Measurements from ENCODE around the gene SOX6.

Gene SOX6

DNA sequence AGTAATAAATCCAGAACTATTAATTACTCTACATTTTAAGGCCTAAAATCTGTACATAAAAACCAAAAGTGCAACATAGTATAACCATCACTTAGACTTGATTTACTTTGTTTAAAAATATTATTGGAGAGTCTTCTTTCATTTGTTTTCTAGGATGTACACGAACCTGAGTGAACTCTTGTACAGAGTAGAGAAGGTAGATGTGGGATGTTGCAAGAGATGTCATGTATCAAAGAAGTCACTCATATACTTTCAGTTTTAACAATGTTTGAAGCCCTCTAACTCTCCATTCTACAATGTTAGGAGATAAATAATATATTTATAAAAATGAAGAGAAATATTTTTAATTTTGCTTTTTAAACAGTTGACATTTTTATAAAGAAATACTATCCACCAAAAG, 38.6 kb downstream of the SOX6 start:
- no peak for DNase-seq
- no peaks in the 10 kb centered on the region for H3K36me3 Mint-ChIP-seq (ENCODE audit: low read depth)
- H3K27ac Mint-ChIP-seq: no peak overlapping the region
- no peaks in the 10 kb centered on the region for H3K4me1 Mint-ChIP-seq (ENCODE audit: low read depth)
- no peak overlapping the region for H3K4me3 Mint-ChIP-seq
- H3K27me3 Mint-ChIP-seq: no peaks in the 10 kb centered on the region
- no peaks in the 10 kb centered on the region for H3K9me3 Mint-ChIP-seq

DNA sequence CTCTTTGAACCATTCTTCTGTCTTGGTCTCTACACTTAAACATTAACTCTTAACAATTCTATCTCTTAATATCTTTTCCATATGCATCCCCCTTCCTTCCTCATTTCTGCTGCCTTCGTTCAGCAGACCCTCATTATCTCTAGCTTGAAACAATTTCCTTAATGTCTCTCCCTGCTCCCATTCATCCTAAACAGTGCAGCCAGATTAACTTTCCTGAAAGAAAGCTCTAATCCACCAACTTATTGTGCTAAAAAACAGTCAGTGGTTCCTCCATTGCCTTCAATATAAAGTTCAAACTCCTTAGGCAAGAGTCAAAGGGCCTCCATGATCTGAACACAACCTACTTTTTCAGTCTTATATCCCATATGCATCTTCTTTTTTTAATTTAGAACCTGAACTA, 42.5 kb downstream of the SOX6 start:
- no peaks in the 10 kb centered on the region for H3K4me1 Mint-ChIP-seq (ENCODE audit: low read depth)
- H3K4me3 Mint-ChIP-seq: no peak overlapping the region
- H3K9me3 Mint-ChIP-seq: peaks cover 3% of the 10 kb centered on the region
- no peaks in the 10 kb centered on the region for H3K27me3 Mint-ChIP-seq
- no peak overlapping the region for H3K27ac Mint-ChIP-seq
- DNase-seq: no peak
- no peaks in the 10 kb centered on the region for H3K36me3 Mint-ChIP-seq (ENCODE audit: low read depth)

DNA sequence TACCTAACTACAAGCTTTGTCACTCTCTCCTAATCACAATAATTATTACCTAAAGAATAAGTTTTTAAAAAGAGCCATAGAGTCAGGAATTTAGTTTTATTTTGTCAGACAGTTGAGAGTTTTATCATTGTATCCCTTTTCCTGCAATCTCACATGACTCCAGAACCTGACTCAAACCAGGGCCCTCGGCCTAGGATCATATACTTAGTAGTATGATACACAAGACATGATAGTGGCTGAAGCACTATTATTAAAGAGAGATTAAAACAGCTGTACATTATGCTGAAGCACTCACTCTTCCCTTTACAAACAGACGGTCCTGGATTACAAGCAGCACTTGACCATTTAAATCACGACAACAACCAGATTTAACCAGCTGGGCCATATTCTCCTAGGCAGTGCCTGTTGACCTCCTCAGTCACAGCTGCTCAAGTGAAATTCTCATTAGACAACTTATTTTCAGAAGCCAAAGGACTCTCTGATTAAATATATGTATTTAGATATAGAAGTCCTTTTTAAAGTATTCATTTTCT, 44.0 kb downstream of the SOX6 start:
- no peaks in the 10 kb centered on the region for H3K27me3 Mint-ChIP-seq
- peaks cover 3% of the 10 kb centered on the region for H3K9me3 Mint-ChIP-seq
- no peaks in the 10 kb centered on the region for H3K36me3 Mint-ChIP-seq (ENCODE audit: low read depth)
- no peak overlapping the region for H3K27ac Mint-ChIP-seq
- no peak for DNase-seq
- H3K4me3 Mint-ChIP-seq: no peak overlapping the region
- H3K4me1 Mint-ChIP-seq (ENCODE audit: low read depth): no peaks in the 10 kb centered on the region

DNA sequence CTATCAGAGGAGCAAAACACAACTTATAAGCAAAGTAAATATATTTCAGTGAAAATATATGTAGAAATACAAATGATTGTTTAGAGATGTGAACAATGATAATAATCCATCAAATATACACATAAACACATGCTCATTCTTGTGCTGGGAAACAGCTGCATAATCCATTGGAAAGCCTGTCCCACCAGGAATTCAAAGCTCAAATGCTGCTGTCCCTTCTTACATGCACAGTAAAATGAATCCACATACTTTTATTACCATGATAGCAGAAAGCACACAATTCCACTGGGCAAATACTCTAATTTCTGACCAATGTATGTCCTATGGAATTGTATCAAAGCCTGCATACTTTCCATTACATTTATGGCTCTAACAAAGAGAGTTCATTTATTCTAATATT, 44.5 kb downstream of the SOX6 start:
- Mint-ChIP-seq H3K9me3 (peaks cover 3% of the 10 kb centered on the region), H3K4me3 (no peak overlapping the region), H3K4me1 (ENCODE audit: low read depth) (no peaks in the 10 kb centered on the region), H3K36me3 (ENCODE audit: low read depth) (no peaks in the 10 kb centered on the region), H3K27me3 (no peaks in the 10 kb centered on the region), H3K27ac (no peak overlapping the region)
- DNase-seq: no peak

DNA sequence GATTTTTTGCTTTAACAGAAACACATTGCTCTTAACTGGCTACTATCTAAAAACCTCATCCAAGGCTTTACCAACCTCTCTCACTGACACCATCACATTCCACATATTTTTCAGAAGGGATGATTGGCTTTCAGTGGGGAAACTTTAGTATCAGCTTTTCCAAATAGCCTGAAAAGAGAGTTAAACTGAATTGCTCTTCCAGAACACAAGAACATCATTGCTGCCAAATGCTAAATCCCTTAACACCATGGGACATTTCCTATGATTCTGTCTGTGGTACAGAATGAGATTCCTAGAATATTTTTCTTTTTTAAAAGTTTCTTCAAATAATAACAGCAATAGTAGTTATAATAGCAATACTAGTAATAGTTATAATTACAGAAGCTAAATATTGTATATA, 45.4 kb downstream of the SOX6 start:
- Mint-ChIP-seq H3K9me3 (peaks cover 5% of the 10 kb centered on the region), H3K4me3 (no peak overlapping the region), H3K36me3 (ENCODE audit: low read depth) (no peaks in the 10 kb centered on the region), H3K27ac (no peak overlapping the region), H3K4me1 (ENCODE audit: low read depth) (no peaks in the 10 kb centered on the region), H3K27me3 (no peaks in the 10 kb centered on the region)
- DNase-seq: no peak

DNA sequence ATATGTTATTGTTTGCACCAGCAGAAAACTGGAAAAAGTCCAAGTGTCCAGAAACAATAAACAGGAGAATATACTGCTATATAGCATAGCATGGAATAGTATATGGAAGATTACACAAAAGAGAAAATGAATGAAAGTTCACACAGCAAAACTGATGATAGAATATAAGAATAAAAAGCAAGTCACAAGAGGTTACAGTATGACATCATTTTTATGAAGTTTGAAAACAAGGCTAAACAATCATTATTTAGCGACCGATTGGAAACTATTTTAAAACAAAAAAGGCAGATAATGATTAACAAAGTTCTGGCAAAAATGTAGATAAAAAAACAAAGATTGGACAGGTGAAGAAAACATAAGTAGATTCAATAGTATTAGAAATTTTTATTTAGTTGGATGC, 47.1 kb downstream of the SOX6 start:
- H3K4me3 Mint-ChIP-seq: no peak overlapping the region
- DNase-seq: no peak
- H3K9me3 Mint-ChIP-seq: peaks cover 5% of the 10 kb centered on the region
- no peaks in the 10 kb centered on the region for H3K4me1 Mint-ChIP-seq (ENCODE audit: low read depth)
- no peak overlapping the region for H3K27ac Mint-ChIP-seq
- H3K27me3 Mint-ChIP-seq: no peaks in the 10 kb centered on the region
- H3K36me3 Mint-ChIP-seq (ENCODE audit: low read depth): no peaks in the 10 kb centered on the region

DNA sequence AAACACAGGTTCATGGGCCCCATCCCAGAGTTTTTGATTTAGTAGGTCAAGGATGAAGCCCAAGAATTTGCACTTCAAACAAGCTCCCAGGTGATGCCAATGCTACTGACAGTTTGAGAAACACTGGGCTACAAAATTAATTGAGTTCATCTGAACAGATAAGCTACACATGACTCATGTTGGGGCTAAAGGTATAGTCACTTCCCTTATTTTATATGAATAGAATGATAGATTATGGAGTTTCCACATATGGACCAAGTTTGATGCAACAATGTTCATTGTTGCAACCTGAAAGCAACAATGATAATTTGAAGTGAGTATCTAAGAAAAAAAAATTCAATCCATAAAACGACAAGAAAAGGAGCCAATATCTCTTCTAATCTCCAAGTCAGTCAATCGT, 54.9 kb downstream of the SOX6 start:
- Mint-ChIP-seq H3K4me3 (no peak overlapping the region), H3K9me3 (peaks cover 8% of the 10 kb centered on the region), H3K27me3 (no peaks in the 10 kb centered on the region), H3K27ac (no peak overlapping the region), H3K4me1 (ENCODE audit: low read depth) (no peaks in the 10 kb centered on the region), H3K36me3 (ENCODE audit: low read depth) (no peaks in the 10 kb centered on the region)
- no peak for DNase-seq

DNA sequence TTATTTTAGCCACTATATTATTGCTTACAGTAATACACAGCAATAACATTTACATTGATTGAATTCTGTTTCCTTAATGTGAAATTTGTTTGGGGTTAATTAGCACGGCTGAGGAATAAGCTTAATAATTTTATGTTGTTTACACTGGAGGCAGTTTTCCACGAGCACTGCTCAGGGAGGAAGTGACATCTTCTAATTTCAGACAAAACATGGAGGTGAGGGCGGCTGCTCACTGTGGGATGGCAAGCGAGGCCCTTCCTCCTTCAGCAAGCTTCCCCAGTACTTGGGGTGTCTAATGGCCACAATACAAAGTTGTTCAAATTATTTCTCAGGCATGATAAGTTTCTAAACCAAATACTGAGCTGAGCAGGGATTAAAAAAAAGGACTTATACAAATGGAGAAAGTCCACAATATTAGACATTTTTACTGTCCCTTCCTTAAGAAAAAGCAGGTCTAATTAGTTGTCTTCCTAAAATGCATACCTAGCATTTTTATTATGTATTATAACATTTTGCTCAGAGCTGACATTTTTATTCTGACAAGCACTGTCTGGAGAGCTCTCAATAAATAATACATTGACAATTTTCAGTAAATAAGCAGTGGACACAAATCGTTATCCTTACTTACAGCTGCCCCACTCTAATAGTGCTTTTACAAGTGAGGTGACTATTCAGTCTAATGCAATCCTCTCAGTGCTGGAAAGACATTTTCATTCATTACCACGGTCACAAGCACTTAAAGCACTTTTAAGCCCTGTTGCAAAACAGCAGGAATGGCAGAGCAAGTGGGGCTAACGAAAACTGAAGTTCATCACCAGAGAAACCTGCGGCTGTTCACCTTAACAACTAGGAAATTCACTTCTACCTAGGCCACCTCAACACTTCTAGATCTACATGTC, 56.2 kb downstream of the SOX6 start:
- Mint-ChIP-seq H3K27me3 (no peaks in the 10 kb centered on the region), H3K36me3 (ENCODE audit: low read depth) (no peaks in the 10 kb centered on the region), H3K4me3 (no peak overlapping the region), H3K4me1 (ENCODE audit: low read depth) (no peaks in the 10 kb centered on the region), H3K9me3 (peaks cover 6% of the 10 kb centered on the region), H3K27ac (no peak overlapping the region)
- DNase-seq: no peak

DNA sequence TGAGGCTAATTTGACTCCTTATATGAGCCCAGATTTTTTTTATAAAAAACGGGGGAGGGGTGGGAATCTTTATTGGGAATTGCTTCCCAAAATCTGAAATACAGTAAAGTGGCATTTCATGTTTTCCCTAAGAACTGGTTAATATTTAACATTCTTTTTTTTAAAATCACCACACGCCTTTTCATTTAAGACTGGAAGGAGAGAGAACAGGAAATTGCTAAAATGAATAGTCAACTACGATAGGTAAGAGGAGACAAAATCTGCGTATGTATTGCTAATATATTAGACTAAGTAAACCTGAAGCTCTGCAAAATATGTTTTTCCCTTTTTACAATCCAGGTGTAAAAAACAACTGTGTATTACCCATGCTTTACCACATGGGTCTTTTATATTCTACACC, 57.0 kb downstream of the SOX6 start:
- no peak for DNase-seq
- Mint-ChIP-seq H3K27me3 (no peaks in the 10 kb centered on the region), H3K4me1 (ENCODE audit: low read depth) (no peaks in the 10 kb centered on the region), H3K9me3 (peaks cover 6% of the 10 kb centered on the region), H3K27ac (no peak overlapping the region), H3K36me3 (ENCODE audit: low read depth) (no peaks in the 10 kb centered on the region), H3K4me3 (no peak overlapping the region)

DNA sequence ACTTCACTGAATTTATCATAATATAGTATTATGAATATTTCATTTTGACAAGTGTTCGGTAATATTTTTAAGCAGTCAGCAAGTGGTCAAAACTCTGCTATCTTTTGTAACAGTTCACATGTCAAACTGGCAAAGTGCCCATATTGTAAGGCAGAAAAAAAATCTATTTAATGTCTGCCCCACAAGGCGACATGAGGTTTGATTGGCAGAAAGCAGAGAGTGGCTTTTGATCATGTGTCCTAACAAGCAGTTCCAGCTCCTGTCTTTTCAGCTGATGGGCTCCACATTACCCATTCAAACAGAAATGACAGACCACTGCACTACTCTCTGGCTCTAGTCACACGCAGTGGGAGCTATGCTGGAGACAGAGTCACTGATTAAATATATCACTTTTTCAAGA, 59.0 kb downstream of the SOX6 start:
- no peak for DNase-seq
- Mint-ChIP-seq H3K27me3 (no peaks in the 10 kb centered on the region), H3K27ac (no peak overlapping the region), H3K4me3 (no peak overlapping the region), H3K9me3 (no peaks in the 10 kb centered on the region), H3K36me3 (ENCODE audit: low read depth) (no peaks in the 10 kb centered on the region), H3K4me1 (ENCODE audit: low read depth) (no peaks in the 10 kb centered on the region)

DNA sequence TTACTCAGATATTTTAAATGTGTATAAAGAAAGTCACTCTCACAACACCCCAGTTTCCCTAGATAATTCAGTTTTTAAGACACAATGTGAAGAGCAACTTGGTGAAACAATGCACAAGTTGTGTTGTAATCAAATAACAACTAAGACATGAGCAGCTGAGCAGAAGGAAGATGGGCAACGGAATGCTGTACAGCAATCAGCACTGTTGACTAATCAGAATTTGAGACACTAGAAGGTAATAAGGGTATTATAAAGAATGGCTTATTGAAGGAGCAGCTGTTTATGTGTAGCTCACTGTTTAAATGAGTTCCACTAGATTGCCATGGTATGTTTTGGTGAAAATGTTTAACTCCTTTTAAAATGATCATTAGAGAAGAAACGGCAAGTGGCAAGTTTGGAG, 60.1 kb downstream of the SOX6 start:
- DNase-seq: no peak
- H3K4me1 Mint-ChIP-seq (ENCODE audit: low read depth): no peaks in the 10 kb centered on the region
- peaks cover 2% of the 10 kb centered on the region for H3K9me3 Mint-ChIP-seq
- no peak overlapping the region for H3K4me3 Mint-ChIP-seq
- H3K27ac Mint-ChIP-seq: no peak overlapping the region
- no peaks in the 10 kb centered on the region for H3K36me3 Mint-ChIP-seq (ENCODE audit: low read depth)
- H3K27me3 Mint-ChIP-seq: no peaks in the 10 kb centered on the region

DNA sequence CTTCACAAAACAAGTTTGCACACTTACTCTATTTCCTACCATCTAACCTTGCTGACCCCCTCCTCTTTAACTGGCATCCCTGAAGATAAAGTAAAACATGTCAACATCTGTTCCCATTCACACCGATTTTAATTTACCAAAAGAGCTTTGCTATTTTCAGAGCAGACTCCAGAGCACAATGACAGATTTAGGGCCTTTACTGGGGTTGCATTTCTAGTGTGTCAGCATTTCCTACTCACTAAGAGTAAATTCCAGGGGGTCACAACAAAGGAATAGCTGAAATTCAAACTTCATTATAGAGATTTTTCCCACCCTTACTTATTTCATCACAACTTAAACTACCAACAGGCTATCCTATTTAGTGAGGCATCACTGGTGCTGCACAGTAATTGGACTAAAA, 60.8 kb downstream of the SOX6 start:
- Mint-ChIP-seq H3K9me3 (peaks cover 2% of the 10 kb centered on the region), H3K36me3 (ENCODE audit: low read depth) (no peaks in the 10 kb centered on the region), H3K4me3 (no peak overlapping the region), H3K27me3 (no peaks in the 10 kb centered on the region), H3K4me1 (ENCODE audit: low read depth) (no peaks in the 10 kb centered on the region), H3K27ac (no peak overlapping the region)
- no peak for DNase-seq

DNA sequence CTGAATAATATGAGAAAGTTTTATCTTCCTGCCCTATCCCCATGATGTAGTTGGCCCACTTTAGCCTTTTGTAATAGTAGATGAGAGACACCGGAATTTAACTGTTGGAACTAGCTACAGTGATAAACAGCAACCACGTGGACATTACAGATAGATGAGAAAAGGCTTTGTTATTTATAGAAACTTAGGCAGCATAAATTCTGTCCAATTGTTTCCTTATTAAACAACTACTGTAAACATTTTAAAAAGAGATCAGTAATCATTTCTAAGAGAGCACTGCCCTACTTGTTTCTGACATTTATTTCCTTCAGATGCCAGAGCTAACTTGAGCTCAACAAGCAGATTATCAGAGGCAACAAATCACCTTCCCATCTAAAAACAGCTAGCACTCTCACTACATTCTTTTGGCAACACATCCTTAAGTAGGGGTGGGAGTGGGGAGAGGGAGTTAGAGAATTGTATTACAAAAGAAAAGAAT, 63.1 kb downstream of the SOX6 start:
- no peaks in the 10 kb centered on the region for H3K36me3 Mint-ChIP-seq (ENCODE audit: low read depth)

DNA sequence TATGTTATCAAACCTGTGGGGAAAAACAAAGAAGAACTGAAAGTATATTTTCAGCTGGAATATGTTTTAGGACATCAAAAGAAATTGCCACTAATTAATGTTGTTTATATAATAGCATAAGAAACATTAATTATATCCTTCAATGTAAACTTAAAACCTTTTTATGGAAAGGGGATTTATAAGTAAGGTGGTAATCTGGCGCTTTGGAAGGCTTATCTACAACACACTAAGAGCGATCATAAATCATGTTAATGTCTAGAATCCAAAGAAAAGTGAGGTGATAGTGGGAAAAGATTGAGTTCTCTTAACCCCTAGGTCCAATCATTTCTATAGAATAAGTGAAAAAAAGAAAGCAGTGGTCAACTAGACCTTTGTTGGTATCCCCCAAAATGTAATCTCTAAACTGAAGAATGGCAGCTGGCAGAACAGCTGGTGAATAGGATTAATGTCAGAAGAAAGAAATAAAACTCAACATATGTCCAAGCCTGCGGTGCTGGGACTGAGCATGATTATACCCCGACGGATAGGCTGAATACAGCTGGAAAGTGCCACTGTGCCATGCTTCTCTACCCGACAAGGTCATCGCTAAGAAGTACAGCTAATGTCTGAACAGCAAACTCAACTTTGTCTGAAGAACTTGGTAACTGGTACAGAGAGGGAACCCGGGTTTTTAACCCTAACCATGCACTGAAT, 64.0 kb downstream of the SOX6 start:
- H3K9me3 Mint-ChIP-seq: peaks cover 2% of the 10 kb centered on the region
- H3K36me3 Mint-ChIP-seq (ENCODE audit: low read depth): no peaks in the 10 kb centered on the region
- no peaks in the 10 kb centered on the region for H3K4me1 Mint-ChIP-seq (ENCODE audit: low read depth)
- no peak overlapping the region for H3K4me3 Mint-ChIP-seq
- no peaks in the 10 kb centered on the region for H3K27me3 Mint-ChIP-seq
- no peak for DNase-seq
- H3K27ac Mint-ChIP-seq: no peak overlapping the region

More for the DNA sequence above, 63.1 kb downstream of the SOX6 start:
- no peaks in the 10 kb centered on the region for H3K27me3 Mint-ChIP-seq
- no peak for DNase-seq
- no peak overlapping the region for H3K27ac Mint-ChIP-seq
- no peak overlapping the region for H3K4me3 Mint-ChIP-seq
- no peaks in the 10 kb centered on the region for H3K4me1 Mint-ChIP-seq (ENCODE audit: low read depth)
- peaks cover 2% of the 10 kb centered on the region for H3K9me3 Mint-ChIP-seq

DNA sequence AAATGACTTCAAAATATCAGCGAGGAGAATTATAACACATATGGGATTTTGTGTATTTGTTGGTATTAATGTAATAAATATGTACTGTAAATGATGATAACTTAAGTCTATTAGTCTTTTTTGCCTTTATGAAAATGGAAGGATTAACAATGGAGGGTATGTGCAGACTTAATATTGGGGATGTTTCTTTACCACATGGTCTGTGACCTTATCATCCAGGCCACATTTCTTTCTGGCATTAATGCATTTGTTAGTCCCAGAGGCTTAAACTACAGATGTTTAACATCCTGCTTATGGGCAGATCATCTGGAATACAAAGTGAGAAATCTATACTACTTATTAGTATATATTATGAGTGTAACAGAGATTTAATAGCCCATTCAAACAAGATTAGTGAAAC, 64.6 kb downstream of the SOX6 start:
- DNase-seq: no peak
- no peak overlapping the region for H3K27ac Mint-ChIP-seq
- H3K36me3 Mint-ChIP-seq (ENCODE audit: low read depth): no peaks in the 10 kb centered on the region
- no peaks in the 10 kb centered on the region for H3K27me3 Mint-ChIP-seq
- no peaks in the 10 kb centered on the region for H3K4me1 Mint-ChIP-seq (ENCODE audit: low read depth)
- H3K4me3 Mint-ChIP-seq: no peak overlapping the region
- H3K9me3 Mint-ChIP-seq: peaks cover 2% of the 10 kb centered on the region
